Measurements from ENCODE around the gene DPH1.
"Not testable (repeated sequence)": the region's sequence is repeated elsewhere in the genome, so short reads cannot be mapped to it uniquely, and the experiment has no call there.

The DPH1 gene

DNA sequence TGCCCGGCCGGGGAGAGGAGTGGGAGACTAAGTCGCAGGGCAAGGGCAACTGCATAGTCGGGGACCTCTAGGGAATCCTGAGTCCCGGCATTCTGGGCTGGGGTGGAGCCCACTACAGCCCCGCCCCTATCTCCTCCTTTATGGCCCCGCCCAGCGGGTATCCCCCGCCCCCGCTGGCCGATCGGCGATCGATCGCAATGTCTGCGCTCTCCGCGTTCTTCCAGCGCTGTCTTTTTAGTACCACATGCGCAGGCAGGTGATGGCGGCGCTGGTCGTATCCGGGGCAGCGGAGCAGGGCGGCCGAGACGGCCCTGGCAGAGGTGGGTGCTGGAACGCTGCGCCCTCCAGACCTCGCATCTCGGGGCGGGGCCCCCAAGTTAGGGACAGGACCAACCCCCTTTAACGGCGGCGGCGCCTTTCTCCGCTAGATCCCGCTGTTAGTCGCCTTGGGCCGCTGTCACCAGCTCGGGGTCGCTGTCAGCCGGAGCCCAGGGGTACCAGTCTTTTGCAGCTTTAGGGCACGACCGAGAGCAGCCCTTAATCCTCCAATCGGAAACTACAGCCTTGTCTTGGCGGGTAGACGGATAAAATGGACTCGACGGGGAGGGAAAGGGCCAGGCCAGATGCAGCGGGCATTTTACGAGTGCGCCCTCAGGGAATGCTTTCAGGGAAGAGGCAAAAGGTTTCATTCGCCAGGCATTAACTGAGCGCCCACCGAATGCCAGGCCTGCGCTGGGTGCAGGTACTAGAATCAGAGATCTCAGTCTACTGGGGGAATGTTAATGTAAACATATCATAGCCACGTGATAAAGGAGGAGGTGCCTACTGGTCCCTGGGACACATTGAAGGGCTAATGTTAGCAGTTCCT is at the start of gene DPH1:
DPH1 (plus strand) TSS at position 243 of the 868 bp plus-strand sequence; CDS start at position 260, 17 bp downstream.
- DNase-seq (ENCODE audit: low spot score): peak; percentile 97

DNA sequence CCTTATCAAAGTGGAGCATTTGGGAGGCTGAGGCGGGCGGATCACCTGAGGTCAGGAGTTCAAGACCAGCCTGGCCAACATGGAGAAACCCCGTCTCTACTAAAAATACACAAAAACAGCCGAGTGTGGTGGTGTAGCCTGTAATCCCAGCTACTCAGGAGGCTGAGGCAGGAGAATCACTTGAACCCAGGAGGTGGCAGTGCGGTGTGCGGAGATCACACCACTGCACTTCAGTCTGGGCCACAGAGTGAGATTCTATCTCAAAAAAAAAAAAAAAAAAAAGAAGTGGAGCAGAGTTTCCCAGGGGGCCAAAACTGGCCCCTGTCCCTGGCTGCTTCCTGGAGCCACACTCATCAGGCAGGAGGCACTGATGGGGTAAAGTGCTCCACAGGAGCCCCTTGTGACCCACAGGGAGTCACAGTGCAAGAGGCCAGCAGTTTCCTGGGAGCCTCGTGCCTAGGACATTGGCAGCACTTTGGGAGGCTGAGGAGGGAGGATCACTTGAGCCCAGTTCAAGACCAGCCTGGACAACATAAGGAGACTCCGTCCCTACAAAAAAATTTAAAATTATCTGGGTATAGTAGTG is 49.2 kb upstream of the DPH1 start:
- no peak for DNase-seq (ENCODE audit: low spot score)

DNA sequence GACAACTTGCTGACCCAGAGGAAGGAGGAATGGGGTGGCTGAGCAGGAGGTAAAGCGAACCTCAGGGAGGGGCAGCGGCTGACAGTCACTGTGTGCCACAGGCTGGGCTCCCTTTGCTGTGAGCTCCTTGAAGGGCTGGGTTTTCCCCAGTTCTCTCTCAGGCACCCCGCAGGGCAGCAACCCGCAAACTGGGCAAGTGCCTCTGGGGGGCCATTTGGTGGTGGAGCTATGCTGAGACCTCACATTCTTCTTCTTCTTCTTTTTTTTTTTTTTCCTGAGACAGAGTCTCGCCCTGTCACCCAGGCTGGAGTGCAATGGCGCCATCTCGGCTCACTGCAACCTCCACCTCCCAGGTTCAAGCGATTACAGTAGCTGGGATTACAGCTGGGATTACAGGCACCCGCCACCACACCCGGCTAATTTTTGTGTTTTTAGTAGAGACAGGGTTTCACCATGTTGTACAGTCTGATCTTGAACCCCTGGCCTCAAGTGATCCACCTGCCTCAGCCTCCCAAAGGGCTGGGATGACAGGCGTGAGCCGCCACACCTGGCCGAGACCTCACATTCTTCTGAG is 47.1 kb upstream of the DPH1 start:
- DNase-seq (ENCODE audit: low spot score): not testable (repeated sequence)

DNA sequence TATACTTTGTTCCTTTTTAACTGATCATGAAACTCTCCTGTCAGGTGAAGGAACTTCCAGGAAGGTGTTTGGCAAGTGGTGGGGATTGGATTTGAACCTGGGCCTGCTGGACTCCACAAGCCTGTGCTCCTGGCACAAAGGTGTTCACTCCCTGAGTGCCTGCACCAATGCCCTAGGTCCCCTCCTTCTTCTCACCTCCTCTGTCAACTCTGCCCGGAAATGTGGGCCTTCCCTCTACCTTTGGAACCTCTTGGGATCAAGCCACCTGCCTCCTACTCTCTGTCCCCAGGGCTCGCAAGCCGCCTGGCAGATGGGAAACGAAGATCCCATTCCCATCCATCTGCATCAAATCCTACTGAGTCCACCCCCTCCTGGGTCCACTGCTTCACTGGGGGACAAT is 44.9 kb upstream of the DPH1 start:
- DNase-seq (ENCODE audit: low spot score): no peak

DNA sequence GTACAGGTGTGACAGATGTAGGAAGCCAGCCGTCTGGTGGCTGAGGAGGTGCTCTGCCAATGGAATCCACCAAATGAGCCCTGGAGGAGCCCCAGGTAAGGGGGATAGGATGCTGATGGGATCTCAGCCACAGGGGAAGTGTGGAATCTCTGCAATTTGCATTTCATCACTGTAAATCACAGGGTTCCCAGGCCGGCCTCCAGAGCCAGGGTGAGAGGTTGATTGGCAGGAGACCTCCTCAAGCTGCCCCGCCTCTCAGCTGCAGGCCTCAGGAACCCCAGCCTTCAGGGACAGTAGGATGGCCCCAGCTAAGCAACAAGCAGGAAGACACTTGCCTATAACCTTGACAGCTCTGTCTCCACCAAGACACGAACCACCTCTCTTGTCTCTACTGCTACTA is 44.3 kb upstream of the DPH1 start:
- no peak for DNase-seq (ENCODE audit: low spot score)

DNA sequence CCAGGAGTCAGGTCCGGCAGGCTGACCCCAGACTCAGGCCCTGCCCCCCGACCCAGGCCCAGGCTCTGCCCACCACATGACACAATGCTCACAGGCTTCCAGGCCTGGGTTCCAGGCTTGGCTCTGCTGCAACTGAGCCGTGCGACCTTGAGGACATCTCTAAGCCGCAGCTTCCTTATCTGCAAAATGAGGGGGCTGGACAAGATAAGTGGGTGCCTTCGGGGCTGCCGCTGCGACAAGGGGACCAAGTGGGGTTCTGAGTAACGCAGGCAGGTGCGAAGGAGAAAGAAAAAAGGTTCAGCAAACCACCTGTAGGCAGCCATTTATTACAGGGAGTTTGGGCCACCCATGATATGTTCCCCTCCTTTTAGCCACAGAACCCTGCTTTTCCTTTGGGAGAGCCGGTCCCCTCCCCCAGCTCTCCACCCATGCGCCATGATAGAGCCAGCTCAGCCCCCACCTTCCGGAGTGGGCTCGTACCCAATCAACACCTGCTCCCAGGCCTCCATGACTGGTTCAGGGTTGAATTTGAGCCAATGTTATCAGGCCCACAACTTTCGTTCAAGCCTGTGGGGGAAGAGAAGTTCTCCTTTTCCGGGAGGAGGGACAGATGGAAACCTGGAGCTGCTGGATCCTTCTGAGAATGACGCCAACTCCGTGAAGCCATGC is 43.0 kb upstream of the DPH1 start:
- DNase-seq (ENCODE audit: low spot score): no peak

DNA sequence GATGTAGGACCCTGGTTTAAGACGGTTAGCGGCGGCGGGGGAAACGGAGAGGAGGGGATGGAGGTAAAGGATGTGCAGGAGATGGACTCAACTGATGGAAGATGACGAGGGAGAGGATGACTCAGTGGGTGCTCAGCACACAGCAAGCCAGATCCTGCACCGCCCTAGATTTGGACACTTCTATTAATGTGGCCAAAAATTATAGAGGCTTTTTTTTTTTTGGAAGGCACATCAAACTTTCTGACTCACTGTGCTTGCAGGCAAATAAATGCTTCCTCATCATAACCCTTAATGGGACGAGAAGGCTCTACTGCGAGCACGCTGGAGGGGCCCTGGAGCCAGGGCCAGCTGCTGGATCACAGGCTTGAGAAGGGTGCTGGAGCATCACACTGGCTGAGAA is 40.8 kb upstream of the DPH1 start:
- no peak for DNase-seq (ENCODE audit: low spot score)

DNA sequence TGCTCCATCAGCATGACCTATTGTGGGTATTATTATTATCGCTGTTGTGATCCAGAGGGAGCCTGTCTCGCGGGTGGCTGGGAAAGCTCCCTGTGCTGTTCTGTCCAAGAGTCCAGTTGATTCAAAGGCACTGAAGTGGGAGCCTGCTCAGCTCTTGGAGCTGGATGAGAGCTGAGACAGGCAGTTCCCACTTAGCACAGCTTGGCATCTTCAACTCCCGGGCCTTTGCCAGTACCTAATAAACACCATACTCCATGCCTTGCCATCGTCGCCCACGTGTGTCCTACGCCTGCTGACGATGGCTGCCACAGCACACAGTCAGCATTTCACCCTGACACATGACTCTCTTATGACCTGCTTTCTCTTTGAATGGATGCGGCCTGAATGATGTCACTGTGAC is 37.4 kb upstream of the DPH1 start:
- peak; percentile 59 for DNase-seq (ENCODE audit: low spot score)

DNA sequence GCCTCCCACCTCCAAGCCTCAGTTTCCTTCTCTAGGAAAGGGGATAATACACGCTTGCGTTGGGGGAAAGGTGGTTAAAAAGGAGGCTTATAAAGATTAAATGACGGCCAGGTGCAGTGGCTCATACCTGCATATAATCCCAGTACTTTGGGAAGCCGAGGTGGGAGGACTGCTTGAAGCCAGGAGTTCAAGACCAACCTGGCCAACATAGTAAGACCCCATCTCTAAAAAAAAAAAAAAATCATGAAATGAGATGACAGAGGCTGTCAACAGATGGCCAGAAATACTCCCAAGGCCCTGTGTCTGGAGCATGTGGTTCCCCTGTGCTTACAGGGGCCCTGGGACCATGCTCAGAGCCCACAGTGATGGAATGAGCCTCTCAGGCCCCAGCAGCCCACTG is 35.2 kb upstream of the DPH1 start:
- no peak for DNase-seq (ENCODE audit: low spot score)

DNA sequence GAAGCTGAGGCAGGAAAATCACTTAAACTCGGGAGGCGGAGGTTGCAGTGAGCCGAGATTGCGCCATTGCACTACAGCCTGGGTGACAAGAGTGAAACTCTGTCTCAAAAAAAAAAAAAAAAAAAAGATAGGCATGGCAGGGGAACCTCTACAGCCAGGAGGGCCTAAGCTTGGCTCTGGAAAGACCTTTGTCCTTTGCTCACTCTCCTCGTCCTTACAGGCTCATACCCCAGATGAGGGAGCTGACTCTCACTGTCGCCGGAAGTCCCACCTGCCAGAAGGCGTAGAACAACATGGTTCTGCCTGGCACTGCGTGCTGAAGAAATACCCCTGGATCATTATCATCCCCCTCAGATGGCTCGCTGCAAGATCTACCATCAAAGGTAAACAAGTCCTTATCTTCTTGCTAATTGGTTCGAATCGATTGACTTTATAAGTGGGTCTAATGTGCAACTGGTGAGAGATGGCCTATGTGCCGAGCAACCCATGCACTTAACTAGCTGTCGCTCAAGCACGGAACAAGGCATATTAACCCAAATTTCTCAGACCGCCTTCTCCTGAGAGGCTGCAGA is 34.5 kb upstream of the DPH1 start:
- DNase-seq (ENCODE audit: low spot score): no peak

DNA sequence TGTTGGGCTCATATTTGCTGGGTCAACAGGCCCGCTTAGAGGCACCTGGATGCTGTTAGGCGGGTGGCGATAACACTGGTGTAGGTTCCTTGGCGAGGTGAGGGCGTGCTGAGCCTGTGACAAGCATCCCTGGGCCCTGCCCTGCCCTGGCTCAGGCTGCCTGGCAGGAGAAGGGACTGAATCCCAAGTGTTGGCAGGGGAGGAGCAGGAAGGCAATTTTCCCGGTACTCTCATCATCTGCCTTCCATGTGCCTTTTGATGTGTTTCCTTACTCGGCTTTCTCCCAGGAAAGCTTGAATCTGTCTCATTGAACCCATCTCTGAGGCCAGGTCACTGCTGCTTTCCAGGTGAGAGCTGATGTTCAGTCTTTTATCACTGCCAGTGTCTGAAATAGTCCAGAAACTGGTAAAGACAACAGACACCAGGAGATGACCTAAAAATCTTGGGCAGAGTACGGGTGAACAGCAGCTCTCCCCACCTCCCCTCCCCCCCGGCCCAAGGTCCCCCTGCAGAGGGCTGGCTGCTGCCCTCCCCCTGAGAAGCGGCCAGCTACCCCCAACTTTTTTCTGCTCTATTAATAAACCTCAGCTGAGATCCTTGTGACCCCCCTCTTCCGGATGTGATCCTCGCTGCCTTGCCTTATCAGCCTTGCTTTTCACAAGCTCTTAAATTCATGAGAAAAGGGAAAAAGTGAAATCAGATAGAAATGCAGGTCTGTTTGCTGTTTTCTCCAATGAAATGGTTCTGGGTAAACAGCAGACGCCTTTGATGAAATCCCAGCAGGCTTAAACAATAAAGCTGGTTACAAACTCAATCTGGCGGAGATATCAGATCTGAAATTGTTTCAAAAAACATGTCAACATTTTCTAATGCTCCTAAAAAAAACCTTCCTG is 33.8 kb upstream of the DPH1 start:
- peak; percentile 89 for DNase-seq (ENCODE audit: low spot score)

DNA sequence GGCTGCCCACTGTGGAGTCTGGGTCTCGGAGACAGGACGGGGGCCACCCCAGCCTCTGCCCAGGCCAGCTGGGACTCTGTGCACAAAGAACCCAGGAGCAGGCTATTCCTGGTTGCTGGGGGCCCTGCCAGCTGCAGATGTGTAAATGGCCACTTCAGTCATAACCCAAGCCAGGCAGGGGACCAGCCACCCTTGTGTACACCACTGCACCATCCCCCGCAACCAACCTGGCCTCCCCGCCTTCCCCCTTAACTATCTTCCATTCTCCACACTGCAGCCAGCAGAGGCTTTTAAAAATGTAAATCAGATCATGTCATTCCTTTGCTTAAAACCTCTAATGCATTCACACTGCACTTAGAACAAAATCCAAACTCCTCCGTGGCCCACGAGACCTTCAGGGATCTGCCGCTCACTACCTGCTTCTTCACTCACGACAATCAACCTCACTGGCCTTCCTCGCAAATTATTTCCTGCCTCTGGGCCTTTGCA is 33.1 kb upstream of the DPH1 start:
- no peak for DNase-seq (ENCODE audit: low spot score)

DNA sequence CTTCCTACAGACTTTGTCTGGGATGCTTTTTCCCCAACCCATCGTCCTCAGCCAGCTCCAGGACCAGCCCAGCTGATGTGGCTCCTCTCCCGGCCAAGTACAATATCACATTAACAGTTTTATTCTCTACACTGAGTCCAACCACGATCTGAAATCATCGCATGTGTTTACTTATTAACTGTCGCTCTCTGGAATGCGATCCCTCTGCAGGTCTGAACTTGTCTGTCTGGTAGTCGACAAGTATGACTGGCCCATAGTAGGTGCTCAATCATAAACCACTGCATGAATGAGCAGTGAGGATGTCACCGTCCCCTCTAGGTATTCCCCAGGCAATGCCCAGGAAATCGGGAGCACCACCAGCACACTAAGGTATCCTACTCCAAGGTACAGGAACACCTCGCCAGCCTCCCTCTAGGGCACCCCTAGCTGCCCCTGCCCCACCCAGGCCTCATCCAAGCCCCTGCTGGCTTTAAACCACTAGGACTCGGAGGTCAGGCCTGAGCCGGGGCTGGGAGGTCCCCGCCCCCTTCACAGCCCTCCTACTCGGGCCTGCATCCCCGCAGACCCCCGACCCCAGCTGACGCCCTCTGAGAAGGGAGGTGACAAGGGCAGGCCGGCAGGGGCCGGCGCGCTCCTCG is 32.5 kb upstream of the DPH1 start:
- DNase-seq (ENCODE audit: low spot score): no peak

DNA sequence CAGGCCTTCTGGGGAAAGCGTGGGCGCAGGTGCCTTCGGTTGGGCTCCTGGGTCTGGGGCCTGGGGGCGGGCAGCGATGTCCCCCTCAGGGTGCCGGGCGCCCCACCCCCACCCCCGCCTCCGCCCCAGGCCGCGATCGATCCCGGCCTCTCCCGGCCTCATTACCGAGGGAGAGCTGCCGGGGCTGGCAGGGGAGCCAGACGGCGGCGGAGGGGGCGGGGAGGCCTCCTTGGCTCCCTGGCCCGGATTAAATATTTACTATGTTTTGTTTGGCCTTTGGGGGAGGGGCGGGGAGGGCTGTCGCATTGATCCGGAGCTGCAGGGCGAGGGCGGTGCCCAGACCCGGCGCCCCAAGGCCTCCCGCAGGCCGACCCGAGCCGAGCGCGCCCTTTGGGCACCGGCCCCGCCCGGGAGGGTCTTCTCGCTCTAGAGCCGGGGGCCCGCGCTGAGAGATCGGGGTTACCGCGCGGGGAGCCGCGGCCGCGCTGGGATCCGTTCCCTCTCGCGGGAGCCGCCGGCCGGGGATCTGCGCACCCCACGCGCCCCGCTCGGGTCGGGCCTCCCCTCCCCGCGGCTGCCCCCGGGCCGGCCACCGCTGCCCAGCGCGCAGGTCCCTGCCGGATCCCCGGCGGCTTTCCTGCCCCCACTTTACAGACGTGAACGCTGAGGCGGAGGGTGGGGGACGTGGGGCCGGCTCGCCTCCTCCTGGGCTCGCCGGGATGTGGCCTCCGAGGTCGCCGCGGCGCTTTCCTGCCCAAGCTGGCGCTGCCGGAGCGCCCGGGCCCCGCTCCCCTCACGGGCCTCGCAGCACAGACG is 31.8 kb upstream of the DPH1 start:
- no peak for DNase-seq (ENCODE audit: low spot score)

DNA sequence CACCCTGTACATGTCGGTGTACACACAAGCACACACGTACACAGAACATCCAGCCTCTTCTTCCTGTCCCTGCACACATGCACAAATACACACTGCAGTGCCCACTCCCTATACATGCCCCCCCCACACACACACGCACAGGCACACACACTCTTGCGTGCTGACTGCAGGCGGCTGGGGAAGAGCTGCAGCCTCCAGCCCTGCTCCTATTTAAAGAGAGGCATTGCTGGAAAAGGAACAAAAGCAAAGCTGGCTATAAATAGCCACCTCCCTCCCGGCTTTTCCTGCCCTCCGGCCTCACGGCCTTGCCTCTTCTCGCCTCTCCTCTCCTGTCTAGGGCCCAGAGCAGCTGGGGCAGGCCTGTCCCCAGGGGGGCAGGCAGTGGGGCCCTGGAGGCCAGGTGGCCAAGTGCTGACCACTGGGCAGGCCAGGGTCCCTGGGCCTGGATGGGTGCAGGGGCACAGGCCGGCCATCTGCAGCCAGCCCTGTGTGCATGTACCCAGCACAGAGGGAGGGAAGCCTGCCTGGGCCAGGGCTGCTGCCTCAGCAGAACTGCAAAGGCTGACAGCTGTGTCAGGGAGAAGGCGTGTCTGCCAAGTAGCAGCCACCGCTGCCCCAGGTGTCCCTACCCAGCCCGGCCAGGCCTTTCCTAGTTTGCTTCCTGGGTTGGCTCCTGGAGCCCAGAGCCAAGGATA is 30.2 kb upstream of the DPH1 start:
- peak; percentile 88 for DNase-seq (ENCODE audit: low spot score)

DNA sequence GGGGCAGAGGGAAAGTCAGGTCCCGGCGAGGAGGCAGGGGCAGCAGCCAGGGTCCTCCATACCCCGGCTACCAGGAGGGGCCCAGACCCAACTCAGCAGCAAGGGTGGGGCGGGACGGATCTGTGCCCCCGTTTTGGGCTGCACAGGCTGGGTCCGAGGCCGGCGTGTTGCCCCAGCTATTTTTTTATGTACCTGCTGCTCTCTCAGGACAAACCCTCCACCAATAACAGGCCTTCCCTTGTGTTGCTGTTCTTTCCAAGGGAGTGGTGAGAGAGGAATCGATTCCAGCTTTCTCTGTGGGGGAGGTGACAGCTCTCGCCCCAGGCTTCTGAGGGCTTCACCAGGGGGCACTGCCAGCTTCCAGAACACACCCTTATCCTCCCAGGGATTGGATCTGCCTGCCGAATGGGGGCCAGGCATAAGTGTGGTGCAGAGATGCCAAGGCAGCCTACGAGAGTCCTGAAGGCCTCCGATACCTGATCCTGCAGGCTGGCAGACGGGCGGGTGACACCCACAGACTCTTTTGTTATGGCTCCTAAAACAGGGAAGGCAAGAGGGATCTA is 27.1 kb upstream of the DPH1 start:
- DNase-seq (ENCODE audit: low spot score): no peak

DNA sequence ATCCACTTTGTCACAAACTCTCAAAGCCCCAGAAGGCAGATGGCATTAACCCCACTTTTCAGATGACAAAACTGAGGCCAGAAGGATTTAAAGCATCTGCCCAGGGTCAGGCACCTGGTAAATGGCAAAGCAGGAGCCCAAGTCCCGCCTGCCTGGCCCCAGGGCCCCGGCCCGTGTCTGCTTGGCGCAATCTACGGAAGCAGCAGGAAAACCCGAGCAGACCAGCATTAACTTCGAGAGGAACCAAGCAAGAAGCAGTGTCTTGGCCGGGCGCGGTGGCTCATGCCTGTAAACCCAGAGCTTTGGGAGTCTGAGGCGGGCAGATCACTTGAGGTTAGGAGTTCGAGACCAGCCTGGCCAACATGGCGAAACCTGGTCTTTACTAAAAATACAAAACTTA is 26.4 kb upstream of the DPH1 start:
- DNase-seq (ENCODE audit: low spot score): no peak

DNA sequence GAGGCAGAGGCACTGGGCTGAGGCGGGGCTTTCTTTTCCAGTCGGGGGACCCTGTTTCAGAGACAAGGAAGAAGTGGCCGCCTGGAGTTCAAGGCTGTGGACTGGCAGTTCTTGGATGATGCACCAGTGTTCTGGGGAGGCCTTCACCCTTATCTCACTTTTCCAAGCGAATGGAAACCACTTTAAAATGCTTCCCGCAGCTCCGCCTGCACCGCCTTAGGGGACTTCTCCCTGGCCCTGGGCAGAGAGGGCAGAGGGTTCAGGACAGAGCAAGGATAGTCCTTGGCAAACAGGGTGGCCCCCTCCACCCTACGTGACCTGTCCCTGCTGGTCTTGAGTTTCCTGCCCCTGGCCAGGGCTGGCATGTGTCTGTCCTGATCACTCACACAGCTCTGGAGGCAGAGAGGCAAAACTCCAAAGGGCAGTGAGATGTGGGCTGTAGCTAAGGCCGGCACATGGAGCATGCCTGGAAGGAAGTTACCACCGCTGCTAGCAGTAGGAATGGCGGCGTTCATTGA is 25.5 kb upstream of the DPH1 start:
- DNase-seq (ENCODE audit: low spot score): no peak

Data from cerebellar cortex (tissue), 1 donor.